K562 (cell line): ENCODE measurements around the gene GANAB. TPM values are rescaled to one million over a fixed set of nuclear protein-coding genes. Genes with fewer than 3 reads are reported as not detected.

Source experiments
- CBX2 ChIP-seq: fragments of 200-600 bp; sonication (generic); IDR thresholded peaks from one replicate; pipeline ENCODE4 v1.6.1; 2012; ENCODE audit warnings: mild to moderate bottlenecking, low read length, inconsistent platforms; ENCODE audit not compliant: insufficient read depth, poor library complexity, severe bottlenecking
- CREB3L1 ChIP-seq: fragments of 450-650 bp; IDR thresholded peaks from 2 replicates; pipeline ENCODE4 v1.6.1; 2014; ENCODE audit warnings: low read depth, mild to moderate bottlenecking, moderate library complexity, borderline replicate concordance
- E2F8 ChIP-seq: fragments of 450-650 bp; IDR thresholded peaks from 2 replicates; pipeline ENCODE4 v1.7.1; 2018; ENCODE audit warnings: mild to moderate bottlenecking, low read depth; ENCODE audit not compliant: partially characterized antibody
- GTF3C2 ChIP-seq: IDR thresholded peaks from 3 replicates; pipeline ENCODE4 v1.6.1; 2011; ENCODE audit warnings: borderline replicate concordance, mild to moderate bottlenecking, moderate library complexity; ENCODE audit not compliant: insufficient read length; ENCODE audit errors: extremely low read depth
- HES1 ChIP-seq: fragments of 450-650 bp; IDR thresholded peaks from 2 replicates; pipeline ENCODE4 v1.6.1; 2016; ENCODE audit warnings: low read depth, mild to moderate bottlenecking, moderate library complexity
- ID3 ChIP-seq, 2 experiments: fragments of 250-450 bp in 1 of 2; fragments of 450-650 bp in 1 of 2; sonication (Bioruptor Pico) in 1 of 2; IDR thresholded peaks; 2 replicates each; pipeline versions ENCODE4 v1.6.1 to v1.8.0; 2016 to 2021; ENCODE audit warnings: mild to moderate bottlenecking in 2 of 2, moderate library complexity in 2 of 2, missing compliant biosample characterization in 1 of 2, missing genetic modification characterization in 1 of 2
- LCOR ChIP-seq: sonication (generic); formaldehyde crosslinking; IDR thresholded peaks from 2 replicates; pipeline ENCODE4 v1.8.0; 2022; ENCODE audit warnings: mild to moderate bottlenecking, missing genetic modification reagents
- PATZ1 ChIP-seq: fragments of 250-450 bp; sonication (Bioruptor Pico); IDR thresholded peaks from 2 replicates; pipeline ENCODE4 v1.5.0; 2020; ENCODE audit warnings: mild to moderate bottlenecking, borderline replicate concordance
- TBP ChIP-seq: optimal IDR thresholded peaks from 2 replicates; pipeline ENCODE3; 2011; ENCODE audit warnings: low read depth, low read length, improper control_type of control experiment
- XRCC3 ChIP-seq: fragments of 450-650 bp; IDR thresholded peaks from 2 replicates; pipeline ENCODE4 v1.6.1; 2017; ENCODE audit warnings: mild to moderate bottlenecking, moderate library complexity
- ZBTB43 ChIP-seq: sonication (generic); formaldehyde crosslinking; IDR thresholded peaks from 2 replicates; pipeline ENCODE4 v1.8.0; 2023; ENCODE audit warnings: mild to moderate bottlenecking, missing genetic modification reagents
- ZNF444 ChIP-seq: fragments of 250-450 bp; sonication (Bioruptor Pico); IDR thresholded peaks from 2 replicates; pipeline ENCODE4 v1.4.0; 2020; ENCODE audit warnings: mild to moderate bottlenecking, moderate library complexity
- polyA plus RNA-seq, 8 experiments: library from polyadenylated mRNA; depleted of rRNA in 4 of 8; stranded (reverse) in 5 of 8; unstranded in 3 of 8; fragments of >200 nt; fragmentation: Nextera tagmentation in 2 of 8; fragmentation: Illumina TruSeq in 1 of 8; extraction: Ambion mirVana in 2 of 8; extraction: Trizol in 1 of 8; gene quantifications; 2 replicates each; pipeline versions ENCODE4 v1.2.1 to v1.2.3, GENCODE V29; 2011 to 2014; ENCODE audit warnings: inconsistent platforms in 1 of 8, missing spikeins in 1 of 8
- total RNA-seq, 7 experiments: library from RNA; depleted of rRNA in 6 of 7; stranded (reverse); fragments of >200 nt in 6 of 7; fragmentation: Illumina TruSeq in 2 of 7; extraction: Trizol in 2 of 7; gene quantifications; 2 replicates each; pipeline versions ENCODE4 v1.2.1 to v1.2.3, GENCODE V29; 2011 to 2021; ENCODE audit warnings: low replicate concordance in 1 of 7

Gene GANAB
- total and polyA plus RNA-seq, 9 of the 15 experiments (the other 6 are each of a cell fraction or from before 2014, with no cell fraction given), result 6.5 to 284 (median 161) TPM

GRCh38 chr11:62601372-62602140 is 44.9 kb downstream of the GANAB start, which contains the start of gene MTA2 (continued):
- TF ChIP-seq CBX2 (no peak), ID3 (CRISPR knock-in tag; IDR thresholded peaks at IDR 0.05) (no peak), ID3 (tag; IDR thresholded peaks at IDR 0.05) (no peak; the same call in 1 of the 2 replicates), E2F8 (no peak), ZBTB43 (CRISPR knock-in tag) (no peak), XRCC3 (no peak), ZNF444 (CRISPR knock-in tag) (no peak), CREB3L1 (no peak), GTF3C2 (no peak), PATZ1 (CRISPR knock-in tag) (no peak), TBP (peak; percentile 35), HES1 (no peak), LCOR (peak; percentile 85)
